Vagina (tissue), 2 donors: ENCODE data around the gene TP73.

Source experiments
- CTCF ChIP-seq, 3 experiments: fragments of 450-650 bp in 2 of 3; fragments of 200-600 bp in 1 of 3; sonication (generic) in 1 of 3; IDR thresholded peaks; one replicate each; pipeline ENCODE4 v1.5.1; 2017 to 2019; ENCODE audit warnings: antibody characterized with exemption in 3 of 3, mild to moderate bottlenecking in 2 of 3, moderate library complexity in 2 of 3
- POLR2A ChIP-seq, 2 donors: fragments of 450-650 bp; IDR thresholded peaks; one replicate each; pipeline ENCODE4 v1.6.1; 2017; ENCODE audit warnings: antibody characterized with exemption in 2 of 2, mild to moderate bottlenecking in 2 of 2, moderate library complexity in 2 of 2

GRCh38 chr1:3743421-3743820 lies 91.1 kb downstream of the TP73 start:
- TF ChIP-seq POLR2A (IDR thresholded peaks at IDR 0.05) (no peak), CTCF (IDR thresholded peaks at IDR 0.05) (no peak)
